GM18867 (cell line): ENCODE measurements around the gene C10orf120.

Experiments
- ATAC-seq: cut with Tn5 transposase; IDR thresholded peaks from one replicate; pipeline ENCODE4 v1.9.1; 2021; ENCODE audit warnings: mild to moderate bottlenecking, moderate library complexity; ENCODE audit not compliant: unreplicated experiment

Gene C10orf120

DNA sequence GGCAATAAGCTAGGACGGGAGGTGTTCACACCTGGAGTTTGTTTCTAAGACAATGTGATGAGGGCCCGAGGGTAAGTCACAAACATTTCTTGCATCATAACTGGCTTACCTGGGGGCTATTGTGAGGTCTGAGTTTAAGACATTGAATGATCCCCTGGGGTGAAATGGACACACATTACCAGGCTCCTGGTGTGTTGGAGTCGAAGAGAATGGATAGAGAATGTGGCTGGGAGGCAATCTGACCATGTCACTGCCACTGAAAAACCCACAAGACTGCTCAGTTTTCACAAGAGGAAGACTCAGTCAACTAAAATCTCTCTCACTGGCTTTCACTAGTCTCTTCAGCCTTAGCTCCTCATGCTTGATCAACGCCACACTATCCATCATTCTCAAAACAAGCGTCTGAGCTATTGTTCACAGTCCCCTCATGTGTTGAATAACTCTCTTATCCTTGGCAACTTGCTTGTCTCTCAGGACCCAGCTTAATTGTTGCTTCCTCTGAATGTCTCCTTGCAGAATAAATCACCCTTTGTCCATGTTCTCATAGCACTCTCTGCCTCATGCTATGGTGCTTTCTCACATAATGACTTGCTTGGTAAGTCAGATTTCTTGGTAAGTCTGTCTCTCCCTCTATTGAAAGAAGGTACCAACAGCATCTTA, at the start of gene C10orf120:
TSS of gene C10orf120 (minus strand) at position 51 of the 660 bp plus-strand sequence. CDS start 56 bp downstream, outside the sequence.
- ATAC-seq, result no peak

DNA sequence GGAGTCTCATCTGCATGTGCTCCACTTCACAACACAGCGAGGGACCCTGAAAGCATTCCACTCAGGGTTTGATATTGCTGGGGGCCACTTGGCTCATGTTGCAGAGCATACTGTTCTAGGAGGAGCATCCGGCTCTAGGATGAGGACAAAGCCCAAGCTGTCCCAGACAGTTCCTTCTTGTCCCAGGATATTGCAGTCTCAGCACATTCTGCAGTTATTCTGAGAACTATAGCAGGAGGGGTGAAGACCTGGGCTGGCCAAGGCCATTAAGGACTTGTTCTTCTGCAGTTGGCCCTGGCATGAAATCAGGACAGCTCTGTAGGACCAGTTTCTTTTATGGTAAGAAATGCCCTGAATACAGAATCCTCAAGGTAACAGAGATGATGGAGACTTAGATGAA, 48.9 kb upstream of the C10orf120 start:
- no peak for ATAC-seq

DNA sequence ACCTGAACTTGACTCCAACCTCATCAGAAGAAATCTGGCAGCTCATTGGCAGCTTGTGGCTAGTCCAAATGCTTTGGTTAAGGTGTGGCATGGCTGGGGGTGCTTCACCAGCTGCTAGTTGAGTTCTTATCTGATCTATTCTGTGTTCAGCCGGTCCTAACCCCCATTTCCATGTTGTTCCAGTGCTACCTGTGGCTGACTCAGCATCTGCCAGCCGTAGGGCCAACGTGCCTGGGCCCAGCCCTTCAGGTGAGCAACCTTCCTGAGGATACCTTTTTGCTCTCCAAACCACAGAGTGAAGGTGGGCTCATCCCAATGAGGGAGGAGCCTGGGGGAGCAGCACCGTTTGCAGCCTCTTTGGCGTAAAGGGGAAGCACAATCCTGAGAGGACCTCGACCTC, 46.8 kb upstream of the C10orf120 start:
- ATAC-seq, result no peak

DNA sequence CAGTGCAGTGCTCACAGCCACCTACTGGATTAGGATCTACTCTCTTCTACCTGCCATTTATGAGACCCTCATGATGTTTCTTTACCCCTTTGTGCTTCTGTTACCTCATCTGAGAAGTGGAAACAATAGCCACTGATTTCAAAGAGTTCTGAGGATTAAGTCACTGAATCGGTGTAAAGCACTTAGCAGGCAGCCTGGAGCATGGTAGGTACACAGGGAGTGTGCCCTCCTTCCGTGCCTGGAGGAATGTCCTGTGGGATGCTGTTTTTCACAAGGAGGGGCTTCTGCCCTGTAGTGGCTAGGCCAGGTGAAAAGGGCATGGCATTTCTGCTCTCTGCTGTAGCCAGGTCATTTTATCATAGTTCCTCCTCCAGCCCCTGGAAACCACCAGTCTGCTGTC, 44.6 kb upstream of the C10orf120 start:
- no peak for ATAC-seq

DNA sequence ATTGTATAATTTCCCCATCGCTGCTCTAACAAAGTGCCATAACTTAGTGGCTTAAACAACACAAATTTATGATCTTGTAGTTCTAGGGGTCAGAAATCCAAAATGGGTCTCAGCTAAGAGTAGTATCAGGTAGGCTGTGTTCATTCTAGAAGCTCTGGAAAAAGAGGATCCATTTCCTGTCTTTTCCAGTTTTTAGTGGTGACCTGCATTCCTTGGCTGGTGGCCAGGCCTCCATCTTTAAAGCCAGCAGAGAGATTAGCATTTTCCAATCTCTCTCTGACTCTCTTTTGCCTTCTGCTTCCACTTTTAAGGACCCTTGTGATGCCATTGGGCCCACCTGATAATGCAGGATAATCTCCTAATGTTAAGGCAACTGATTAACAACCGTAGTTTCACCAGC, 41.0 kb upstream of the C10orf120 start:
- no peak for ATAC-seq

DNA sequence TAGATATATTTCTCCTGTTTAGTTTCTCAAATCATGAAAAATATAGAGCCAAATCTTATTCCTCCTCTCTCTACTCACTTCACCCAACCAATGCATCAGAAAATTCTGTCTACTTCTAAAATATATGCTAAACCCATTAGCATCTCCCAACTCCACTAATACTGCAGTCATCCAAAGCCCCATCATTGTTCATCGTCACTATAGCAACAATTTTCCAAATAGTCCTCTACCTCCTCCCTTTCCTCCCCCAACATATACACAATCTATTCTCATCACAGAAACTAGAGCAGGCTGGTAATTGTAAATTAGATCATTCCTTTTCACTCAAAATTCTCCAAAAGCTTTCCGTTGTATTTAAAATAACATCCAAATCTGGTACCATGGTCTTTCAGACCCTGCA, 38.4 kb upstream of the C10orf120 start:
- no peak for ATAC-seq

DNA sequence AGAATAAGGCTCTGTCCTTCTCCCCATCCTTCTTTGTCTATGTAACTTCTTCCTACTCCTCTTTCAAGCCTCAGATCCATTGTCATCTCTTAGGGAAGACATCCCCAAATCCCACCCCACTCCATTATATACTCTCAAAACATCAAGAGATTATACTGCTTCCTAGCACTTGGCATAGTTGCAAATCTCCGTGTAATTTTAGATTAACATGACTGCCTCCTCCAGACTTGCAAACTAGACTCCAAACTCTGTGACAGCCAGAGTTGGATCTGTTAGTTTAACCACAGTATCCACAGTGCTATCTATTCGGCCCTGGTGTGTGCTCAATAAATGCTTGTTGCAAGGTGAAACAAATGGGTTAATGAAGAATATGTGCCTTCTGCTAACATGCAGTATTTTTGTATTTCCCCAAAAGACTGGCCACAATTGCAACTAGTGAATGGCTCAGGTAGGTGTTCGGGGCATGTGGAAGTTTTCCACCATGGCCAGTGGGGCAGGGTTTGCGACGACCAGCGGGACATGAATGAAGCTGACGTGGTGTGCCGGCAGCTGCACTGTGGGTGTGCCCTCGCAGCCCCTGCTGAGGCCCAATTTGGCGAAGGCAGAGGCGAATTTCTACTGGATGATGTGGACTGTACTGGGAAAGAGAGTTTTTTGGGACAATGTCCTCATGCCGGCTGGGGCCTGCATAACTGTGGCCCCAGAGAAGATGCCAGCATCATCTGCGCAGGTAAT, 34.5 kb upstream of the C10orf120 start:
- ATAC-seq, result no peak

DNA sequence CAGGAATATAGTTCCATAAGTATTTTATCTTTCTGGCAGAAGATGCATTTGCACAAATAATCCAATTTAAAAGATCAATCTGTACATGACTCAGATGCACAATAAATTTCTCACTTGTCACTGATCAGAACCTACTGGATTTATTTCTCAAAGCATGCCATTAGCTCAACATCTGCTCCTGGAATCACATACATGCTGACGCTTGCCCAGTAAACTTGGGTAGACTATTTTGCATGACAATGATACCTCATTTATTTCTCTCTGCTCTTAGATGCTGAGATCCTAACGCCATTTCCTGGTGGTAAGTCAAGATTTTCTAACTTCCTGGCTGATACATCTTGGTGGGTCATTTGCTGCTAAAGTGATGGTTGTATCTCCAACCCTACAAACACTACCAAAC, 33.8 kb upstream of the C10orf120 start:
- no peak for ATAC-seq

DNA sequence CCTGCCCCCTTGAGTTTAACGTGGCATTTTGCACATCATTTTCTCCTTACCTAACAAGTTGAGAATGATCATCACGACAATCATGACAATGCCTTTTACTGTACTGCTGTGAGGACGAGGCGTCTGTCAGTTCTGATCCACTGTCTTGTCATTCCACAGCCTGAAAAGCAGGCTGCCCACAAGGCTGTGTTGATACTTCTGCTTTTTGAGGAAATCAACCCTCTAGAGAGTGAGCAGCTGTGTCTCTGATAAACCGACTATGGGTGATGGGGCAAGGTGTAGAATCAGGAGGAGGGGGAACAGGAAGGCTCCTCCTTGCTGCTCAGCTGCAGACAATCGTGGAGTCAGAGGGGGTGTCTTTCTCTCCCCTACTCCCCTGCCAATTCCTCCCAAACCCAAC, 30.6 kb upstream of the C10orf120 start:
- ATAC-seq, result no peak

DNA sequence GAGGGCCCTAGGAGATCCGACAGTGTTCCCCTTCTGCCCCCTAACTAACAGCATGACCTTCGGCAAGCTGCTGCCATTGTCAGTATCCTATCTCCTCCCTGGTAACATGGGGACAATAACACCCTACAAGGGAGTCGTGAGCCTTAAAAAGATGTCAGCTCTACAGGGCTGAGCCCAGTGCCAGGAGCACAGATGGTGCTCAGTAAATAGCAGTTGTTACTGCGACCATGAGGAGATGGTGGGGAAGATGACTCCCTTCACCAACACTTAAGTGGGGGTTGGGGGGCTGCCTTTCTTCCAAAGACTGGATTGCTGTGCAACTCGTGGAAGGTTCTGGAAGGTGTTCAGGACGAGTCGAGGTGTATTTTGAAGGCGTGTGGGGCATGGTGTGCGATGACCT, 29.5 kb upstream of the C10orf120 start:
- ATAC-seq, result no peak

DNA sequence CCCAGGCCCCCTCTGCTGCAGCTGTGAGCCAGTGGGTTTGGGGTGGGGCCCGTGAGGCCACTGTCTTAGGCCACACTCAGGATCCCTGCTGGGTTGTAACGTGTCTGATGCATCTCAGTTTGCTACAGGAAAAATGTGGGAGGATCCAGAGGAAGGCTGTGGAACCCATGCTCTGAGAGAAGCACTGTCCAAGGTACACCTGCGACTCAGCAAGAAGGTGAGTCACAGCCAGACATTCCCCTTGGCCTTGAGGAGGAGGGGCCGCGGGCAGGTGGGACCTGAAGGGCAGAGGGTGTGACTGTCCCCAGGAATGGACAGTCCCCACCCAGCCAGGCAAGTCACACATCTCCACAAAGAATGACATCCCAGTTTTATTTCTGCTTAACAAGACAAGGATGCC, 27.8 kb upstream of the C10orf120 start:
- no peak for ATAC-seq

DNA sequence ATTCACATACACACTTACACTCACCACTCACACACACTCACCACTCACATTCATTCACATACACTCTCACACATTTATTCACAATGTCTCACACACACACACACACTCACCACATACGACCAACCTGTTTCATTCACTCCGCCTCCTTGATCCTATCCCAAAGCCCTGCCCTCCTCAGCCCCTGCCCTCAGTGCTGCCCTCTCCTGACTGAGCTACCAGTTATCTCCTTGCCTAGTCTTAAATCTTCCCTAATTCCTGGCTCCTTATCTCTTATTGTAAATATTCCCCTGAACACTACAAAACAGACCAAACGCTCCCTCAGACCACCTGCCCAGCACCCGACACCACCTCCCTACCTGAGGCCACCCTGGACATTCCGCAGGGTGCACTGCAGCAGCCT, 26.1 kb upstream of the C10orf120 start:
- no peak for ATAC-seq

DNA sequence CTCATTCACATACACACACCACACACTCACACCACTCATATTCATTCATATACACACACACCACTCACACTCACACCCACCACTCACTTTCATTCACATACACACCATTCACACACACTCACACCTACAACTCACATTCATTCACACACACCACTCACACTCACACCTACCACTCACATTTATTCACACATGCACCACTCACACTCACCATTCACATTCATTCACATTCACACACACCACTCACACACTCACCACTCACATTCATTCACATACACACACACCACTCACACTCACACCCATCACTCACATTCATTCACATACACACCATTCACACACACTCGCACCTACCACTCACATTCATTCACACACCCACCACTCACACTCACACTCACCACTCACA, 25.4 kb upstream of the C10orf120 start:
- no peak for ATAC-seq

DNA sequence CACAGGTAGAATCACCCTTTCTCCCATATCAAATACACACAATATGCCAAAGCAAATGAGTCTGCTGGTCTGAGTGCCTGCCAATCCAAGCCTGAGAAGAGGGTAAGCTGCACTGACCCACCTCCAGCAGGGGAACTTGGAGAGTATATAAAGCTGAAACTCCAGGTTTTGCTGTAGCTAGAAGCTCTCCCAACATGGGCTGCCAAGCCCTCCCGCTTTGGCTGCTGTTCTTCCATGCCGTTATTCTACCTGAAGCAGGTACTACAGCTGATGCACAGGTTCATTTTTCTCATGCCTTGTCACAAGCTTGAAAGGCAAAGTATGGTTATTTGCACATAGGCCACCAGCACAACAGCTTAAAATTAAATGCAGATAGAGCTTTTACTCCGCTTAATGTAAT, 21.5 kb upstream of the C10orf120 start:
- no peak for ATAC-seq

DNA sequence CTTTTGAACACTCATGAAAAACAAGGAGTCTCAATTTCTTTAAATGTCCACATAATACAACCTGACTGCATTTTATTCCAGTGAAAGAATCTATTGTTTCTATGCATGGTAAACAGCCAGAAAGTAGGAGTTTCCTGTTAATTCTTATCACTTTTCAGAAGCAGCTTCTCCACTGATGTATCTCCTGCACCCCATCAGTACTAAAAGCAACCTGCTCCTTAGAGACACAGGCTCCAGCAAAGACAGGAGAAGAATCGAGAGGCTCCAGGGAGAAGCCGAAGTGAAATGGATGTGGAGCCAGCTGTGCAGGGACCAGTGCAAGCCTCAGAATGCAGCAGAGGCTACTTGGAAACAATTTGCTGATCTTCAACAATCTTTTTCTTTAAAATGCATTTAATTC, 16.4 kb upstream of the C10orf120 start:
- no peak for ATAC-seq

DNA sequence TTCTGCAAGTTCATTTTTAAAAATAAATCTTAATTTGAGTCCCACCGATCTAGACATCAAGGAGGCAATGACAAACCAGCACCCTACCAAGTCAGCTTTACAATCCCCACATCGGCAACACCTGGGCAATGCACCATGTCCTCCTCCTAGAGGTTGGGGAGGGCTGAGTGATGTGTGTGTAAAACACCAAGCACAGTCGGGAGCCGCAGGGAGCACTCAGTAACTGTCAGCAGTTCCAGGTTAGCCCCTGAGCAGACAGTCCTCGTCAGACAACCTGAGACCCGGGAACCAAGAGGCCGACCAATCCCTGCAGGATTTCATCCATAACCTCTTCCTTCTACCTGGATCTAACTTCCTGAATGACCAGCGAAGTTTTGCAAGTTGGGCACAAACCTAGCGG, 15.9 kb upstream of the C10orf120 start:
- ATAC-seq, result no peak

DNA sequence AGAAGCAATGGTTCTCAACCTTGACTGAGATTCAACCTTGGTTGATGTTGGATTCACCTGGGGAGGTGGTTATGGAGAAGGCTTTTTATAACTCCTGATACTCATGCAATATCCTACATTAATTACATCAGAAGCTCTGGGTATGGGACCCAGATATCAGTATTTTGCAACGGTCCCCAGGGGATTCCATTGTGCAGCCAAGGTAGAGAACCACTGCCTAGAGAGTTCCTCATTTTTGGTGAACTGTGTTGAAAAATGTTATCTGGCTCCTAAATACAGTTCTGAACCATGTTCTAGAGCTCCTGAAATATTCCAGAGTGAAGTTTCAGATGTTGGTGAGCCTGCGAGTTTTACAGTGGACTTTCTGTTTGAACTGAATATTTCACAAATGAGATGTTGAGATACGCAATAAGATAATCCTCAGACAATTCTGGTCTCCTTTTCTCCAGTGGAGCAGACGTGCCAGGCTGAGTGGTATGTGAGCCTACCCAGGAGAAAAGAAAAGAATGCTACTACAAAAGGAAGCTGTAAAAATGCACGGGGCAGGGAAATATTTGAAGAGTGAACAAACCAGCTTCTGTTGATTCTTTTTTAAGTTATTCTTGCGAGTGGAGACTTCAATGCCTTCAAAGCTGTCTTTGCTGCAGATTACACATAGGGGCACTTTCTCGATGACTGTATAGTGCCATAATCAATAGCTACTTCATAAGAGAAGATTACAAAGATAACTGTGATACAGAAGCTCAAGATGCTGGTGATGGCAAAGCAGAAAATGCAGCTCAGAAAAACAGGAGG, 13.6 kb upstream of the C10orf120 start:
- ATAC-seq, result no peak

DNA sequence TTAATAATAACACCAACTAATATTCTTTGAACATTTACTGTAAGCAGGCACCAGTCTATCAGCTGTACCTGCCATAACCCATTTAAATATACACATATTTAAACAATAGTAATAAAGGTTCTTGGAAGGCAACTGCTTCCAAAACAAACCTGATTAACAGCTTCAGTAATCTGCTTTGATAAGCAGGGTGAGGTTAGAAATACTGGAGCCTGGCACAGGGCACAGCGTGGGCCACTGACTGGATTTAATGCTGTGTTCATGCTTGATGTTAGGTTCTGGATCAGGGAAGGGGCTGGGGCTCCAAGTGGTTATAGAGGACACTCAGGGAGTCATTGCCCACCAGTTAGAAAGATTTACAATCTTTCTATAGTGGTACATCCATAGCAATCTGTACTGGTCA, 10.9 kb upstream of the C10orf120 start:
- ATAC-seq, result no peak

DNA sequence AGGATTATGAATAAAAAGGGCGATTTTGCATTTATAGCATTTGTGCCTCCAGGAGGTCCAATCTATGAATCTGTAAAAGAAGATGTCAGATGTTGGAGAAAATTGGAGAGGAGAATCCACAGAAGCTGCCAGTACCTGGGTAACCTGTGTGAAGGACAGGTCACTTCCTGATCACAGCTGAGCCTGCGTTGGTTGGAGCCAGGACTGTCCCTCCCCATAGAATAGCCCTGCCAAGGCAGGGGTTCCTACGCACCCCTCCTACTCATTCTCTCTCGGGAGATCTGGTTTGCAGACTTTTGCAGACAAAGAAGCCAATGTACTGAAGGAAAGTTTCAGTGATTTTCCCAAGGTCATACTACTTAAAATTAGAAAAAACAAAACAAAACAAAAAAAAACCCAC, 10.3 kb upstream of the C10orf120 start:
- no peak for ATAC-seq

DNA sequence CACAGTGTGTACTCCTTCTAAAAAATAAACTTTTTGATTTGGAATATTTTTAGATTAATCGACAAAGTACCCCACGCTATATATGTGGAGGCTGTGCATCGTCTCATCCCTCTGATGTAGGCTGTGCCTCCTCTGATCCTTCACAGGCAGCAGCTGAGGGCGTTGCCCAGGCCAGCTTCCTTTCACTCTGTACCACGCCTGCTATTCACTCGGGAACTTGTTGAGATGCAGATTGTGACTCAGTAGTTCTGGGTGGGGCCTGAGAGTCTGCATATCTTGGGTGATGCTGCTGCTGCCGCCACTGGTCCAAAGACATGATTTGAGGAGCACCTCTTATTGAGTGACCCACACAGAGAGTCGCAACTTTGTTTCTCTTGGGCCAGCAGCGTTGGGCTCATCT, 7.9 kb upstream of the C10orf120 start:
- no peak for ATAC-seq

DNA sequence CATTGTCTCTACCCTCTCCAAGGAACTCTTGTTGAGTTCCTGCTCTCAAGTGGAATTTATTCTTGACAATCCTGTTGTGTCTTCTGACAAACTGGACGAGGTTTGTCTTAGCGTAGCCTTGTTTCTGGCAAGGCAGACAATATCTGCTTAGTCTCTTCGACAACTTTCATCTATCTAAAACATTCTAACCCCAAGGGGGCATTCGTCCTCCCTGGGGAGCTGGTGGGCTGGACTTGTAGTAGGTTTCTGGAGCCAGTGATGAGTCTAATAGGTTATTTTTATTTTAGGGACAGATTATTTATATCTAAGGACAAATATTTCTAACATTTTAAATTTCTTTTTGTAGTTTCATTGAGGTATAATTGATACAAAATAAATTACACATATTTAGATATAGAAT, 7.3 kb upstream of the C10orf120 start:
- no peak for ATAC-seq

DNA sequence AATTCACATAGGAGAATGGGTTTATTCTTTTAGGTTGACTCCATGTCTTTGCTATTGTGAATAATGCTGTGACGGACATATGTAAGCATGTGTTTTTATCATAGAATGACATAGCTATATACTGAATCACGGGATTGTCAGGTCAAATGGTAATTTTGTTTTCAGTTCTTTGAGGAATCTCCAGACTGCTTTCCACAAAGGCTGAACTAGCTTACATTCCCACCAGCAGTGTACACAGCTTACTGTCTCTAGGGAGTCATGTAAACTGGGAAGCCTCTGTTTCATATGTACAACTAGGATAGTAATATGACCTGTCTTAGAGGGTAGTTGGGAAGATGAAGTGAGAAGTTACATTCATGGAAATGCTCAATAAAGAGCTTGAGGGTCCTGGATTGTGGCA, 6.8 kb upstream of the C10orf120 start:
- no peak for ATAC-seq
